Lower leg skin (tissue), 3 donors: ENCODE results near the gene ROR2.

Source experiments
- CTCF ChIP-seq, 3 donors: fragments of 450-650 bp; IDR thresholded peaks; one replicate each; pipeline ENCODE4 v1.5.1; 2016; ENCODE audit warnings: antibody characterized with exemption in 3 of 3, mild to moderate bottlenecking in 3 of 3, moderate library complexity in 2 of 3
- POLR2A ChIP-seq, 2 donors: fragments of 450-650 bp; IDR thresholded peaks; one replicate each; pipeline ENCODE4 v1.6.1; 2016 to 2017; ENCODE audit warnings: antibody characterized with exemption in 2 of 2, mild to moderate bottlenecking in 1 of 2, moderate library complexity in 1 of 2

- TF ChIP-seq POLR2A (IDR thresholded peaks at IDR 0.05) (no peak), CTCF (IDR thresholded peaks at IDR 0.05) (no peak)
These were observed 52.8 kb downstream of the ROR2 start for GRCh38 chr9:91897201-91897600.
